ENCODE results near the gene EPHB3.
A peak's percentile ranks its signal among the peaks of the same experiment; 100 is the strongest.

The EPHB3 gene

GRCh38 chr3:184543843-184544512 is 17.6 kb upstream of the EPHB3 start:
- DNase-seq (ENCODE audit: low read depth) = peak; percentile 88

GRCh38 chr3:184544513-184544861 is 17.1 kb upstream of the EPHB3 start:
- no peak for DNase-seq (ENCODE audit: low read depth)

GRCh38 chr3:184545769-184546168 is 15.8 kb upstream of the EPHB3 start:
- no peak for DNase-seq (ENCODE audit: low read depth)

GRCh38 chr3:184546252-184546651 is 15.3 kb upstream of the EPHB3 start:
- DNase-seq (ENCODE audit: low read depth) = no peak

GRCh38 chr3:184549796-184550577 is 11.6 kb upstream of the EPHB3 start:
- DNase-seq (ENCODE audit: low read depth) = no peak

- DNase-seq (ENCODE audit: low read depth) = no peak
Measured at GRCh38 chr3:184551103-184551502, 10.5 kb upstream of the EPHB3 start.

GRCh38 chr3:184551614-184552256 is 9.8 kb upstream of the EPHB3 start:
- no peak for DNase-seq (ENCODE audit: low read depth)

GRCh38 chr3:184552296-184552695 is 9.3 kb upstream of the EPHB3 start:
- DNase-seq (ENCODE audit: low read depth) = no peak

GRCh38 chr3:184552863-184553262 is 8.7 kb upstream of the EPHB3 start:
- no peak for DNase-seq (ENCODE audit: low read depth)

GRCh38 chr3:184553385-184553784 is 8.2 kb upstream of the EPHB3 start:
- DNase-seq (ENCODE audit: low read depth) = no peak

- DNase-seq (ENCODE audit: low read depth) = no peak
Measured at GRCh38 chr3:184554461-184554860, 7.1 kb upstream of the EPHB3 start.

GRCh38 chr3:184556582-184557347 is 4.8 kb upstream of the EPHB3 start:
- no peak for DNase-seq (ENCODE audit: low read depth)

- no peak for DNase-seq (ENCODE audit: low read depth)
Measured at GRCh38 chr3:184557348-184557950, 4.1 kb upstream of the EPHB3 start.

GRCh38 chr3:184558726-184559125 is 2.9 kb upstream of the EPHB3 start:
- DNase-seq (ENCODE audit: low read depth) = no peak

- DNase-seq (ENCODE audit: low read depth) = no peak
Measured at GRCh38 chr3:184559336-184559735, 2.2 kb upstream of the EPHB3 start.

- DNase-seq (ENCODE audit: low read depth) = no peak
Measured at GRCh38 chr3:184560531-184560930, 1.1 kb upstream of the EPHB3 start.

- DNase-seq (ENCODE audit: low read depth) = peak; percentile 28
Measured at GRCh38 chr3:184561913-184562877, 610 bp downstream of the EPHB3 start.

- no peak for DNase-seq (ENCODE audit: low read depth)
Measured at GRCh38 chr3:184562878-184563560, 1.4 kb downstream of the EPHB3 start.

GRCh38 chr3:184563561-184563925 is 2.0 kb downstream of the EPHB3 start:
- no peak for DNase-seq (ENCODE audit: low read depth)

- no peak for DNase-seq (ENCODE audit: low read depth)
Measured at GRCh38 chr3:184563941-184564684, 2.5 kb downstream of the EPHB3 start.

All from ELR (cell line).